ENCODE results near the gene ID2.

The ID2 gene

GRCh38 chr2:8659735-8660492, 21.9 kb upstream of the ID2 start:
- Histone ChIP-seq H2AFZ (ENCODE audit: low read depth, low read length) (no peak overlapping the region), H3K36me3 (ENCODE audit: insufficient read depth, low read length) (no peaks in the 10 kb centered on the region), H3K4me1 (ENCODE audit: insufficient read depth, low read length) (peaks cover 15% of the 10 kb centered on the region), H3K79me2 (ENCODE audit: insufficient read depth, low read length) (no peaks in the 10 kb centered on the region), H3K9ac (ENCODE audit: low read depth, low read length) (no peak overlapping the region), H4K20me1 (ENCODE audit: insufficient read depth, low read length) (no peaks in the 10 kb centered on the region), H3K27ac (ENCODE audit: low read length) (no peak overlapping the region), H3K9me3 (ENCODE audit: insufficient read depth, low read length, severe bottlenecking) (no peaks in the 10 kb centered on the region), H3K4me3 (ENCODE audit: low read depth in 1 of 2, low read length in 2 of 2) (no peak overlapping the region), H3K27me3 (ENCODE audit: insufficient read depth, low read length, poor library complexity) (no peaks in the 10 kb centered on the region), H3K4me2 (ENCODE audit: insufficient read depth, low read length) (no peak overlapping the region)
- no peak for ATAC-seq (ENCODE audit: insufficient read depth, low read depth)
- no peak for DNase-seq
- TF ChIP-seq EZH2 (IDR thresholded peaks at IDR 0.05; ENCODE audit: borderline replicate concordance, low read depth, low read length, severe bottlenecking): no peak
- TF ChIP-seq, protein P1, sequence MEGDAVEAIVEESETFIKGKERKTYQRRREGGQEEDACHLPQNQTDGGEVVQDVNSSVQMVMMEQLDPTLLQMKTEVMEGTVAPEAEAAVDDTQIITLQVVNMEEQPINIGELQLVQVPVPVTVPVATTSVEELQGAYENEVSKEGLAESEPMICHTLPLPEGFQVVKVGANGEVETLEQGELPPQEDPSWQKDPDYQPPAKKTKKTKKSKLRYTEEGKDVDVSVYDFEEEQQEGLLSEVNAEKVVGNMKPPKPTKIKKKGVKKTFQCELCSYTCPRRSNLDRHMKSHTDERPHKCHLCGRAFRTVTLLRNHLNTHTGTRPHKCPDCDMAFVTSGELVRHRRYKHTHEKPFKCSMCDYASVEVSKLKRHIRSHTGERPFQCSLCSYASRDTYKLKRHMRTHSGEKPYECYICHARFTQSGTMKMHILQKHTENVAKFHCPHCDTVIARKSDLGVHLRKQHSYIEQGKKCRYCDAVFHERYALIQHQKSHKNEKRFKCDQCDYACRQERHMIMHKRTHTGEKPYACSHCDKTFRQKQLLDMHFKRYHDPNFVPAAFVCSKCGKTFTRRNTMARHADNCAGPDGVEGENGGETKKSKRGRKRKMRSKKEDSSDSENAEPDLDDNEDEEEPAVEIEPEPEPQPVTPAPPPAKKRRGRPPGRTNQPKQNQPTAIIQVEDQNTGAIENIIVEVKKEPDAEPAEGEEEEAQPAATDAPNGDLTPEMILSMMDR (IDR thresholded peaks at IDR 0.05; ENCODE audit: borderline replicate concordance, extremely low read depth, low read length, poor library complexity, severe bottlenecking): no peak

- no peak overlapping the region for H2AFZ ChIP-seq (ENCODE audit: low read depth, low read length)
- no peak overlapping the region for H3K4me2 ChIP-seq (ENCODE audit: insufficient read depth, low read length)
- DNase-seq (no peak), ATAC-seq (ENCODE audit: insufficient read depth, low read depth) (no peak)
- H3K79me2 ChIP-seq (ENCODE audit: insufficient read depth, low read length): no peaks in the 10 kb centered on the region
- no peaks in the 10 kb centered on the region for H3K27me3 ChIP-seq (ENCODE audit: insufficient read depth, low read length, poor library complexity)
- no peaks in the 10 kb centered on the region for H3K36me3 ChIP-seq (ENCODE audit: insufficient read depth, low read length)
- peaks cover 17% of the 10 kb centered on the region for H3K4me1 ChIP-seq (ENCODE audit: insufficient read depth, low read length)
- H3K9ac ChIP-seq (ENCODE audit: low read depth, low read length): no peak overlapping the region
- TF ChIP-seq, protein P1 (IDR thresholded peaks at IDR 0.05; ENCODE audit: borderline replicate concordance, extremely low read depth, low read length, poor library complexity, severe bottlenecking): no peak
- no peak for TF ChIP-seq EZH2 (IDR thresholded peaks at IDR 0.05; ENCODE audit: borderline replicate concordance, low read depth, low read length, severe bottlenecking)
- no peak overlapping the region for H3K4me3 ChIP-seq (ENCODE audit: low read depth in 1 of 2, low read length in 2 of 2)
- no peaks in the 10 kb centered on the region for H3K9me3 ChIP-seq (ENCODE audit: insufficient read depth, low read length, severe bottlenecking)
- H3K27ac ChIP-seq (ENCODE audit: low read length): no peak overlapping the region
- H4K20me1 ChIP-seq (ENCODE audit: insufficient read depth, low read length): no peaks in the 10 kb centered on the region
Measured at GRCh38 chr2:8661235-8661634, 20.6 kb upstream of the ID2 start.

DNA sequence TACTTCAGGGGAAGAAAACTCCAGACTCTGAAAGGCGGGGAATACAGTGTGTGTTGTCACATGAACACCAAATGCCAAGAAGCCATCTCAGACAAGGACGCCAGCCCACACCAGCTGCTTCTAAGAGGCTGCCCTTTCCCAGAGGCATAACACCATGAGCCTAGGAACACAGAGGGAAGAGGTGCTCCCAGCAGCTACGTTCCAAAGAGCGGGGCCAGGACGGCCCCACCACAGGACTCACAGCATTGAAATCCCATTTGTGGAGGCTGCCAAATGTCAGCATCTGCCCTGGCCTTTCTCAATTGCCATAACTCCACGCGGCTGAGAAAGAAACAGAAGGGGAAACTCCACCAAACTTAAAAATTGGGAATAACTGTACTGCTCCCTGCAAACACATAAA, 20.1 kb upstream of the ID2 start:
- TF ChIP-seq, protein P1 (IDR thresholded peaks at IDR 0.05; ENCODE audit: borderline replicate concordance, extremely low read depth, low read length, poor library complexity, severe bottlenecking): no peak
- no peak for TF ChIP-seq EZH2 (IDR thresholded peaks at IDR 0.05; ENCODE audit: borderline replicate concordance, low read depth, low read length, severe bottlenecking)
- ATAC-seq (ENCODE audit: insufficient read depth, low read depth): no peak
- H3K79me2 ChIP-seq (ENCODE audit: insufficient read depth, low read length): no peaks in the 10 kb centered on the region
- H3K9me3 ChIP-seq (ENCODE audit: insufficient read depth, low read length, severe bottlenecking): no peaks in the 10 kb centered on the region
- DNase-seq: no peak
- H3K4me2 ChIP-seq (ENCODE audit: insufficient read depth, low read length): no peak overlapping the region
- H3K4me3 ChIP-seq (ENCODE audit: low read depth in 1 of 2, low read length in 2 of 2): no peak overlapping the region
- no peak overlapping the region for H3K27ac ChIP-seq (ENCODE audit: low read length)
- H3K4me1 ChIP-seq (ENCODE audit: insufficient read depth, low read length): peaks cover 14% of the 10 kb centered on the region
- no peaks in the 10 kb centered on the region for H3K27me3 ChIP-seq (ENCODE audit: insufficient read depth, low read length, poor library complexity)
- H4K20me1 ChIP-seq (ENCODE audit: insufficient read depth, low read length): no peaks in the 10 kb centered on the region
- no peaks in the 10 kb centered on the region for H3K36me3 ChIP-seq (ENCODE audit: insufficient read depth, low read length)
- H2AFZ ChIP-seq (ENCODE audit: low read depth, low read length): no peak overlapping the region
- no peak overlapping the region for H3K9ac ChIP-seq (ENCODE audit: low read depth, low read length)
